ENCODE data around the gene DNAH17.

DNAH17 gene

DNA sequence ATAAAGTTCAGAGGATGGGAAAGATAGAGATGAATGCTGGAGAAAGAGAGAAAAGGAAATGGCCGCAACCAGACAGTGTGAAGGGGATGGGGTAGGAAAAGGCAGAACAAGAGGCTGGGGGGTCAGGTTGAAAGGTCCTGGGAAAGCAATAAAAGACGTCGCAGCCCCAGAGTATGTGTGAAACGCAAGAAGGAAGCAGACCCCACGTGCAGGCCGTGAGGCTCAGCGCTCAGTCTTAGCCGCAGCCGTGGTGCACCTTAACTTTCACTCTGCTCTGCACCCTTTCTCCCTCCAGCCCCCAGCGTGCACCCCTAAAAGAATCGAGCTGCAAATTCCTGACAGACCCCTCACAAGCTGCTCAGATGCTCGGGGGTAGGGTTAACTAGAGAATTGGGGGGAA, 1.9 kb downstream of the DNAH17 start:
- no peak for DNase-seq (ENCODE audit: low spot score)

DNA sequence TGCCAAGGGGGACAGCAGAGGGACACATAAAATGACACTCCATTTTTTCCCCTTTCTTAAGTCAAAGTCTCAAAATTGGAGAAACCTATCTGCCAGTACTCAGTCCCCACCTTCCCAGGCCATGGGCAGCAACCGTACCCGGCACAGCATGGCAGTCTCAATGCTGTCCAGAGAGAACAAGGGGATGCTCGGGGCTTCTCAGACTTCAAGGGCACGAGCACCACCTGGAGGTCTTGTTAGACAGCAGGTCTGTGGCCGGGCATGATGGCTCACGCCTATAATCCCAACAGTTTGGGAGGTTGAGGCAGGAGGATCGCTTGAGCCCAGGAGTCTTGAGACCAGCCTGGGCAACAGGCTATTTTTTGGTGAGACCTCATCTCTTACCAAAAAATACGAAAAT, 3.2 kb downstream of the DNAH17 start:
- DNase-seq (ENCODE audit: low spot score), result no peak

DNA sequence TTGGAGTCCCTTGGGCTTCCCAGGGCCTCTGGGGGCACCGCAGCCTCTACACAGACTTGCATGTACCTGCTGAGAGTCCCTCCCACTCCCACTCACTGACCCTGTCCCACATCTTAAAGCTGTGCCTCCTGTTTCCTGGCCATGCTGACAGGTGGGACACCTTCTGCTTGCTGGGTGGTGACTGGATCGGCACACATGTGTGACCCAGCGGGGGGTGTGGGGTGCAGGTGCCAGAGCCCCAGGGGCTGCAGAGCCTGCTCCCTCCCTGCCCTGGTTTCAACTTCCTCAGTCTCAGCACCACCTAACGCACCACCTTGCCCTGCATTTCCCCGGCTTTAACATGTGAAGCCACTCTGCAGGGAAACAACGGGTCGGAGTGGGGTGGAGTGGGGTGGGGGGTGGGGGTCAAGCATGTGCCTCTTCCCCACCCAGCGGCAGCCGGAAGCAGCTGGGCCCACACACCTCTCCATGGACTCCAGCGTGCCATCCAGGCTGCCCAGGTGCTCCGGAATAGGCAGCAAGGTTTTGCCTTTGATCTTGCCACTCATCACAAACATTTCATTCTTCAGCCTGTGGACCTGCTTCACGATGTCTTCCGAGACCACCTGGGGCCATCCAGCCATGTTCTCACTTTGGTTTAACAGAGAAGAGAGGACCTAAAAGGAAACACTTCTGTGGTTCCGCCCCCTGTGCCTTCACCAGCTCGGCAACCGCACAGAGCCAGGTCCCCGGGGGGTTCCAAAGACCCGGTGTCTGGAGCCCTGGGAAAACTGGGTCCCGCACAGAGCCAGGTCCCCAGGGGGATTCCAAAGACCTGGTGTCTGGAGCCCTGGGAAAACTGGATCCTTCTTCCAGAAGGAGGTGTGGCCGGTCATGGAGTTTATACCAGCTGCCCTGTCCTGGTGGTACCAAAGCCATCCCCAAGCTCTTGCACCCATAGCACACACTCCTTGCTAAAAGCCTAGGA, 4.7 kb downstream of the DNAH17 start:
- no peak for DNase-seq (ENCODE audit: low spot score)

- DNase-seq (ENCODE audit: low spot score), result no peak
Measured at GRCh38 chr17:78571329-78571728, 5.9 kb downstream of the DNAH17 start.

- DNase-seq (ENCODE audit: low spot score), result no peak
Measured at GRCh38 chr17:78568494-78569115, 8.6 kb downstream of the DNAH17 start.

- DNase-seq (ENCODE audit: low spot score), result no peak
Measured at GRCh38 chr17:78567991-78568390, 9.2 kb downstream of the DNAH17 start.

GRCh38 chr17:78566947-78567346, 10.2 kb downstream of the DNAH17 start:
- no peak for DNase-seq (ENCODE audit: low spot score)

DNA sequence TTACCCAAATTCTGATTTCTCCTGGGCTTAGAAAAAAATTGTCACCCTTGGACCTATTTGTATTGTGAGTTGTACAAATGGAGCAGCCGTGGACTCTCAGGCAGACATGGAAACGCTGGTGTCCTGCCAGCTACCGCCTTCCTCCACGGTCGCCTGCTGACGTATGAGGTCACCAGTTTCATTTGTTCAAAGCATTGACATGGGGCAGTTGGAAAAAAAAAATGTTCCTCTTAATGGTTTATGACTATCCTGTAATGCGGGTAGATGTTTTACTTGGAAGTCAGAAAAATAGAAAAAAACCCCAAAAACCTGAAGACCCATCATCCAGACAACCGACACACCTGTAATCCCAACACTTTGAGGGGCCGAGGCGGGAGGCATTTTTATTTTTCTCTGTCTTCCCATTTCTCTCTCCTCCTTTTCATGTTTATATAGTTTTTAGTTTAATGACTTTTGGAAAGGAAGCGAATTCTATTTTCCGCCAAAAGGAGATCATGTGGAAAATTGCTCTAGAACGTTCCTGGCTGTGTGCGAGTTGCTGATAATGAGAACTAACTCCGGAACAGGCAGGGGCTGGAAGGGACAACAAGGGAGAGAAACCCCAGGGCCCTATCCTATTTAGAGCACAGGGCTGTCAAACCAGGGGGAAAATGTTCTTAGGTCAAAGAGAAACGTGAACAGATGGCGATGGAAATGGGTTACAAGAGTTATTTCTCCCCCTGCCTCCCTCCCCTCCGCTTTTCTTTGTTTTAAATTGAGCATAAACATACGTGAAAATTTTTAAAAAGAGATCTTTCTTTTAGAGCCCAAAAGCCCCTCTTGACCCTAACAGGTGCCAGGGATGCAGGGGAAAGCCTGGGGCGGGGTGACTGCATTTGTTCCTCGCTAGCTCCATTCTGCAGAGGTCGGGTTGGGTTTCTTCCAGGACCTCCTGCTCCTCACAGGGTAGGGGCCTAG, 13.7 kb downstream of the DNAH17 start:
- DNase-seq (ENCODE audit: low spot score), result no peak

- DNase-seq (ENCODE audit: low spot score), result no peak
Measured at GRCh38 chr17:78562734-78563133, 14.5 kb downstream of the DNAH17 start.

- no peak for DNase-seq (ENCODE audit: low spot score)
Measured at GRCh38 chr17:78561166-78561565, 16.0 kb downstream of the DNAH17 start.

DNA sequence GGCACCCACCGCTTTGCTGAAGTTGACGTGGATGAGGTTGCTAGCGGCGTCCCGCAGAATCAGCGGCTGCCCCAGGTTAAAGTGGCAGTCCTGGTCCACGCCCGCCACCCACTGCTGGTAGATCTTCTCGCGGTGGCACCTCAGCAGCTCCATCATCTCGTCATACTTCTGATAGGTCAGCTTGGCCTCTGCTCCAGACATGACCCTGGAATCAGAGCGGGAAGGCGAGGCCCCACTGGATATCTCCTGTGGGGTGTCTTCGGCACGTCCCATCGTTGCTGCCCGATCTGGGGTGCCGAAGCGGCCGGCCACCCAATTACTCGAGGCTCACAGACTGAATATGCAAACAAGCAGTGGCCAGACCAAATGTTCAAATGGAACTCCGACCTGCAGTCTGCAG, 16.5 kb downstream of the DNAH17 start:
- no peak for DNase-seq (ENCODE audit: low spot score)

- DNase-seq (ENCODE audit: low spot score), result no peak
Measured at GRCh38 chr17:78559749-78560368, 17.3 kb downstream of the DNAH17 start.

DNA sequence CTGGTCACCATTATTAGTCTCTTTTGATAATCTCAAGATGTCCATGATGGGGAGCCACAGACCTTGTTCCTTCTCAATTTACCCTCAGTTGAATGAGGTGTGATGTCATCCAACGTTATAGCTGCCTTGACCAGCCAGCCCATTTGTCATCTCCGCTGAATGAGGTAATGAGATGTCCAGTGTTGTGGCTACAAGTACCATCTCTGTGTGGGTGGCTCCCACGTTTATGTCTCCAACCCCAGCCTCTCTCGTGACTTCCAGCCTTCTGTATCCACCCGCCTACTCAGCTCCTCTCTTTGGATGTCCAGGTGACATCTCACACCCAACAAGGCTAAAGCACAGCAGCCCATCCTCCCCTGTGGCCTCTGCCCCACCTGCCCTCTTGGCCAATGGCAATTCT, 18.2 kb downstream of the DNAH17 start:
- no peak for DNase-seq (ENCODE audit: low spot score)

- DNase-seq (ENCODE audit: low spot score), result no peak
Measured at GRCh38 chr17:78558181-78558850, 18.9 kb downstream of the DNAH17 start.

GRCh38 chr17:78557598-78558039, 19.6 kb downstream of the DNAH17 start:
- no peak for DNase-seq (ENCODE audit: low spot score)

- DNase-seq (ENCODE audit: low spot score), result no peak
Measured at GRCh38 chr17:78556812-78557211, 20.4 kb downstream of the DNAH17 start.

- no peak for DNase-seq (ENCODE audit: low spot score)
Measured at GRCh38 chr17:78555746-78556401, 21.3 kb downstream of the DNAH17 start.

DNA sequence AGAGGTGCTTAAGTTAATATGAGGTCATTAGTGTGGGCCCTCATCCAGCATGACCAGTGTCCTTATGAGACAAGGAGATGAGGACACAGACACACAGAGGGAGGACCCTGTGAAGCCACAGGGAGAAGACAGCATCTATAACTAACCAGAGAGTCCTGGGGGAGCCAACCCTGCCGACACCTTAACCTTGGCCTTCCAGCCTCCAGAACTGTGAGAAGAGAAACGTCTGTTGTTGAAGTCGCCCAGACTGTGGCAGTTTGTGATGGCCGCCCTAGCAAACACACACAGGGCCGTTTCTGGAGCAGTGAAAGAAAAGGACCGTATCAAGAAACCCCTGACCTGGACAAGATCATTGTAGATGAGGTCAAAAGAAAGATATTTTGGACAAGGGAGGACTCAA, 26.7 kb downstream of the DNAH17 start:
- DNase-seq (ENCODE audit: low spot score), result no peak

GRCh38 chr17:78548725-78549124, 28.5 kb downstream of the DNAH17 start:
- no peak for DNase-seq (ENCODE audit: low spot score)

- no peak for DNase-seq (ENCODE audit: low spot score)
Measured at GRCh38 chr17:78547035-78547434, 30.2 kb downstream of the DNAH17 start.

GRCh38 chr17:78546476-78546875, 30.7 kb downstream of the DNAH17 start:
- no peak for DNase-seq (ENCODE audit: low spot score)
